Measurements from ENCODE around the gene SLC30A2. TPM values are rescaled to one million over a fixed set of nuclear protein-coding genes. Genes with fewer than 3 reads are reported as not detected.

Gene SLC30A2
- total and polyA plus RNA-seq, 2 of the 13 experiments (the other 11 are each of a cell fraction or from before 2014, with no cell fraction given): not detected

DNA sequence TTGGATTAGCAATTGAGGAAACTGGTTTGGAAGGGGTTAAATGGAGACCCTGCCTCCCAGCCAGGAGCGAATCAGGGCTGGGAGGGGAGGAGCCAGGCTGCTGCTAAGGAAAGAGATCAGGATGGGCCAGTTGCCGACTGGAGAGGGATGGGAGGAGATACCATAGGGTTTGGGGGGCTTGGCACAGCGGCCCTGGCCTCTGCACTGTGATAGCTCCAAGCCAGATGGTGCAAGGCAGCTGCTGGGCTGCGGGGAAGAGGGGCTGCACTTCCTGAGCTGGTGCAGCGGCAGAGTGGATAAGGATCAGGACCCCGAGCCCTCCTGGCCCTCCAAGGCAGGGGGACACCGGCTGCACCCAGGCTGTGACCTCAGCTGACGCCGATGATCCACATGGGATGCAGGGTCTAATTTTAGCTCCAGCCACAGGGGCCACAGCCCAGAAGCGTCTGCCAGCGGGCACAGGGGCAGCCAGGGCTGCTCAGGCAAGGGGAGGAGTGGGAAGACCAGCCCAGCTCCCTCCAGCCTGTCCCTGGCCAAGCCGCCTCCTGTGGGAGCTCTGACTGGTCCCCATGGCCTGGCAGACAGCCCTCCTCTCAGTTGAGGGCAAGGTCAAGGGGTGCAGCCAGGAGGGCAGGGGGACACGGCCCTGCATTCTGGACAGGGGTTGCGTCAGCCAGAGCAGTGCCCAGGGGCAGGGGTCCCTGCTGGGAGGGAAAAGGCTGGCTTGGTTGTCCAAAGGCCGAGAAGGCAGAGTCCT lies 24.1 kb downstream of the SLC30A2 start, which contains the start of gene EXTL1 (continued):
- TF ChIP-seq, protein P1, sequence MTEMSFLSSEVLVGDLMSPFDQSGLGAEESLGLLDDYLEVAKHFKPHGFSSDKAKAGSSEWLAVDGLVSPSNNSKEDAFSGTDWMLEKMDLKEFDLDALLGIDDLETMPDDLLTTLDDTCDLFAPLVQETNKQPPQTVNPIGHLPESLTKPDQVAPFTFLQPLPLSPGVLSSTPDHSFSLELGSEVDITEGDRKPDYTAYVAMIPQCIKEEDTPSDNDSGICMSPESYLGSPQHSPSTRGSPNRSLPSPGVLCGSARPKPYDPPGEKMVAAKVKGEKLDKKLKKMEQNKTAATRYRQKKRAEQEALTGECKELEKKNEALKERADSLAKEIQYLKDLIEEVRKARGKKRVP (CRISPR knock-in tag; IDR thresholded peaks at IDR 0.05): peak in 1 of 2 experiments; percentile 87; a peak in 2 of 4 replicates
- no peak for TF ChIP-seq ZNF792 (CRISPR knock-in tag; IDR thresholded peaks at IDR 0.05)
- TF ChIP-seq, protein P2, sequence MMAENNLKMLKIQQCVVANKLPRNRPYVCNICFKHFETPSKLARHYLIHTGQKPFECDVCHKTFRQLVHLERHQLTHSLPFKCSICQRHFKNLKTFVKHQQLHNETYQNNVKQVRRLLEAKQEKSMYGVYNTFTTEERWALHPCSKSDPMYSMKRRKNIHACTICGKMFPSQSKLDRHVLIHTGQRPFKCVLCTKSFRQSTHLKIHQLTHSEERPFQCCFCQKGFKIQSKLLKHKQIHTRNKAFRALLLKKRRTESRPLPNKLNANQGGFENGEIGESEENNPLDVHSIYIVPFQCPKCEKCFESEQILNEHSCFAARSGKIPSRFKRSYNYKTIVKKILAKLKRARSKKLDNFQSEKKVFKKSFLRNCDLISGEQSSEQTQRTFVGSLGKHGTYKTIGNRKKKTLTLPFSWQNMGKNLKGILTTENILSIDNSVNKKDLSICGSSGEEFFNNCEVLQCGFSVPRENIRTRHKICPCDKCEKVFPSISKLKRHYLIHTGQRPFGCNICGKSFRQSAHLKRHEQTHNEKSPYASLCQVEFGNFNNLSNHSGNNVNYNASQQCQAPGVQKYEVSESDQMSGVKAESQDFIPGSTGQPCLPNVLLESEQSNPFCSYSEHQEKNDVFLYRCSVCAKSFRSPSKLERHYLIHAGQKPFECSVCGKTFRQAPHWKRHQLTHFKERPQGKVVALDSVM (CRISPR knock-in tag; IDR thresholded peaks at IDR 0.05): 0 out of 2 replicates have a peak, but pooled peaks have one; percentile 17
- no peak for TF ChIP-seq ZBTB3 (CRISPR knock-in tag; IDR thresholded peaks at IDR 0.05; ENCODE audit: borderline replicate concordance, low read depth)
- no peak for TF ChIP-seq SRF (IDR thresholded peaks at IDR 0.05; ENCODE audit: low read depth, low read length)
- no peak for TF ChIP-seq TCF7L2 (IDR thresholded peaks at IDR 0.05; ENCODE audit: low read depth, low read length)
- TF ChIP-seq AHR (CRISPR knock-in tag; IDR thresholded peaks at IDR 0.05): no peak
- 0 out of 2 replicates have a peak, but pooled peaks have one; percentile 46 for TF ChIP-seq ZNF292 (CRISPR knock-in tag; IDR thresholded peaks at IDR 0.05; ENCODE audit: borderline replicate concordance, low read depth)
- TF ChIP-seq, protein P3, sequence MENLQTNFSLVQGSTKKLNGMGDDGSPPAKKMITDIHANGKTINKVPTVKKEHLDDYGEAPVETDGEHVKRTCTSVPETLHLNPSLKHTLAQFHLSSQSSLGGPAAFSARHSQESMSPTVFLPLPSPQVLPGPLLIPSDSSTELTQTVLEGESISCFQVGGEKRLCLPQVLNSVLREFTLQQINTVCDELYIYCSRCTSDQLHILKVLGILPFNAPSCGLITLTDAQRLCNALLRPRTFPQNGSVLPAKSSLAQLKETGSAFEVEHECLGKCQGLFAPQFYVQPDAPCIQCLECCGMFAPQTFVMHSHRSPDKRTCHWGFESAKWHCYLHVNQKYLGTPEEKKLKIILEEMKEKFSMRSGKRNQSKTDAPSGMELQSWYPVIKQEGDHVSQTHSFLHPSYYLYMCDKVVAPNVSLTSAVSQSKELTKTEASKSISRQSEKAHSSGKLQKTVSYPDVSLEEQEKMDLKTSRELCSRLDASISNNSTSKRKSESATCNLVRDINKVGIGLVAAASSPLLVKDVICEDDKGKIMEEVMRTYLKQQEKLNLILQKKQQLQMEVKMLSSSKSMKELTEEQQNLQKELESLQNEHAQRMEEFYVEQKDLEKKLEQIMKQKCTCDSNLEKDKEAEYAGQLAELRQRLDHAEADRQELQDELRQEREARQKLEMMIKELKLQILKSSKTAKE (CRISPR knock-in tag; IDR thresholded peaks at IDR 0.05; ENCODE audit: borderline replicate concordance): no peak
- TF ChIP-seq ZNF274 (CRISPR knock-in tag; IDR thresholded peaks at IDR 0.05): no peak
- TF ChIP-seq TAF1 (CRISPR knock-in tag; IDR thresholded peaks at IDR 0.05): peak; percentile 66; the same call in 1 of the 2 replicates
- TF ChIP-seq, protein P4, sequence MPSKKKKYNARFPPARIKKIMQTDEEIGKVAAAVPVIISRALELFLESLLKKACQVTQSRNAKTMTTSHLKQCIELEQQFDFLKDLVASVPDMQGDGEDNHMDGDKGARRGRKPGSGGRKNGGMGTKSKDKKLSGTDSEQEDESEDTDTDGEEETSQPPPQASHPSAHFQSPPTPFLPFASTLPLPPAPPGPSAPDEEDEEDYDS (CRISPR knock-in tag; IDR thresholded peaks at IDR 0.05): 0 out of 2 replicates have a peak, but pooled peaks have one; percentile 23
- peak; percentile 61 for TF ChIP-seq HNF4A (CRISPR knock-in tag; IDR thresholded peaks at IDR 0.05)
- TF ChIP-seq ZNF10 (CRISPR knock-in tag; IDR thresholded peaks at IDR 0.05; ENCODE audit: borderline replicate concordance, low read depth): no peak
- no peak for TF ChIP-seq MAZ (IDR thresholded peaks at IDR 0.05; ENCODE audit: borderline replicate concordance, low read depth, low read length)
- TF ChIP-seq MAZ (CRISPR knock-in tag; IDR thresholded peaks at IDR 0.05; ENCODE audit: low read depth): peak; percentile 40; the same call in 1 of the 2 replicates
- TF ChIP-seq, protein P5, sequence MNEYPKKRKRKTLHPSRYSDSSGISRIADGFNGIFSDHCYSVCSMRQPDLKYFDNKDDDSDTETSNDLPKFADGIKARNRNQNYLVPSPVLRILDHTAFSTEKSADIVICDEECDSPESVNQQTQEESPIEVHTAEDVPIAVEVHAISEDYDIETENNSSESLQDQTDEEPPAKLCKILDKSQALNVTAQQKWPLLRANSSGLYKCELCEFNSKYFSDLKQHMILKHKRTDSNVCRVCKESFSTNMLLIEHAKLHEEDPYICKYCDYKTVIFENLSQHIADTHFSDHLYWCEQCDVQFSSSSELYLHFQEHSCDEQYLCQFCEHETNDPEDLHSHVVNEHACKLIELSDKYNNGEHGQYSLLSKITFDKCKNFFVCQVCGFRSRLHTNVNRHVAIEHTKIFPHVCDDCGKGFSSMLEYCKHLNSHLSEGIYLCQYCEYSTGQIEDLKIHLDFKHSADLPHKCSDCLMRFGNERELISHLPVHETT (CRISPR knock-in tag; conservative IDR thresholded peaks at IDR 0.05): no peak
- TF ChIP-seq, protein P6, sequence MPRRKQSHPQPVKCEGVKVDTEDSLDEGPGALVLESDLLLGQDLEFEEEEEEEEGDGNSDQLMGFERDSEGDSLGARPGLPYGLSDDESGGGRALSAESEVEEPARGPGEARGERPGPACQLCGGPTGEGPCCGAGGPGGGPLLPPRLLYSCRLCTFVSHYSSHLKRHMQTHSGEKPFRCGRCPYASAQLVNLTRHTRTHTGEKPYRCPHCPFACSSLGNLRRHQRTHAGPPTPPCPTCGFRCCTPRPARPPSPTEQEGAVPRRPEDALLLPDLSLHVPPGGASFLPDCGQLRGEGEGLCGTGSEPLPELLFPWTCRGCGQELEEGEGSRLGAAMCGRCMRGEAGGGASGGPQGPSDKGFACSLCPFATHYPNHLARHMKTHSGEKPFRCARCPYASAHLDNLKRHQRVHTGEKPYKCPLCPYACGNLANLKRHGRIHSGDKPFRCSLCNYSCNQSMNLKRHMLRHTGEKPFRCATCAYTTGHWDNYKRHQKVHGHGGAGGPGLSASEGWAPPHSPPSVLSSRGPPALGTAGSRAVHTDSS (CRISPR knock-in tag; conservative IDR thresholded peaks at IDR 0.05): no peak
- TF ChIP-seq NCOA2 (CRISPR knock-in tag; IDR thresholded peaks at IDR 0.05): no peak
- TF ChIP-seq CREB1 (IDR thresholded peaks at IDR 0.05): no peak
- TF ChIP-seq CREB1 (CRISPR knock-in tag; IDR thresholded peaks at IDR 0.05): no peak
